ENCODE data around the gene USP5.

The USP5 gene, protein sequence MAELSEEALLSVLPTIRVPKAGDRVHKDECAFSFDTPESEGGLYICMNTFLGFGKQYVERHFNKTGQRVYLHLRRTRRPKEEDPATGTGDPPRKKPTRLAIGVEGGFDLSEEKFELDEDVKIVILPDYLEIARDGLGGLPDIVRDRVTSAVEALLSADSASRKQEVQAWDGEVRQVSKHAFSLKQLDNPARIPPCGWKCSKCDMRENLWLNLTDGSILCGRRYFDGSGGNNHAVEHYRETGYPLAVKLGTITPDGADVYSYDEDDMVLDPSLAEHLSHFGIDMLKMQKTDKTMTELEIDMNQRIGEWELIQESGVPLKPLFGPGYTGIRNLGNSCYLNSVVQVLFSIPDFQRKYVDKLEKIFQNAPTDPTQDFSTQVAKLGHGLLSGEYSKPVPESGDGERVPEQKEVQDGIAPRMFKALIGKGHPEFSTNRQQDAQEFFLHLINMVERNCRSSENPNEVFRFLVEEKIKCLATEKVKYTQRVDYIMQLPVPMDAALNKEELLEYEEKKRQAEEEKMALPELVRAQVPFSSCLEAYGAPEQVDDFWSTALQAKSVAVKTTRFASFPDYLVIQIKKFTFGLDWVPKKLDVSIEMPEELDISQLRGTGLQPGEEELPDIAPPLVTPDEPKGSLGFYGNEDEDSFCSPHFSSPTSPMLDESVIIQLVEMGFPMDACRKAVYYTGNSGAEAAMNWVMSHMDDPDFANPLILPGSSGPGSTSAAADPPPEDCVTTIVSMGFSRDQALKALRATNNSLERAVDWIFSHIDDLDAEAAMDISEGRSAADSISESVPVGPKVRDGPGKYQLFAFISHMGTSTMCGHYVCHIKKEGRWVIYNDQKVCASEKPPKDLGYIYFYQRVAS
- total RNA-seq: 64.6 to 181 (median 111) reads per million in 3 experiments

DNA sequence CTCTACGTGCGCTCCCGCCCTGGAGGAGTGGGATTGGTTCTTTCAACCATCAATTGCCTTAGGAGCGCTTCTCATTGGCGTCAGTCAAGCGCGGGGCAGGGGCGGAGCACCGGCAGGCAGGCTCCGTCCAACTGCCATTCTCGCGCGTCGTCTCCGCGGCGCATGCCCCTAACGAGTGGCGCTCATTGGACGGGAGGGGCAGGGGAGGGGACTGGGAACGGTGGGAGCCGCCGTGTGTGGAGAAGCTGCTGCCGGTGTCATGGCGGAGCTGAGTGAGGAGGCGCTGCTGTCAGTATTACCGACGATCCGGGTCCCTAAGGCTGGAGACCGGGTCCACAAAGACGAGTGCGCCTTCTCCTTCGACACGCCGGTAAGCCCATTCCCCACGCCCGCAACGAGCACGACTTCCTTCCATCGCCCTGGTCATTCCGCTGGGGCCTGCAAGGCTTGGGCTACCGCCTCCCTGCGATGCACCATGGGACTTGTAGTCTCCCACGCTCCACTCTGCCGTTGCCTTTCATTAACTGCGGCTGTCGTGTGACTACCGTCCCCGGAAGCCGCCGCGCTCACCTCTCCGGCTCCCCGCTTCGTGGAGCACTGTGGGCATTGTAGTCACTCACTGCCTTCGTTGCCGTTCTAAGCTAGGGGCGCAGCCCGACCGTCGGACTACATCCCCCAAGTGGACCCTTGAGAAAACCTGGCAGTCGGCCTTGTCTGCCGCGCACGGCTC, at the start of gene USP5:
Gene USP5 (plus strand): TSS at position 230 of the 730 bp plus-strand sequence. CDS start 30 bp downstream, at position 260.
- DNase-seq: peak; percentile 99

DNA sequence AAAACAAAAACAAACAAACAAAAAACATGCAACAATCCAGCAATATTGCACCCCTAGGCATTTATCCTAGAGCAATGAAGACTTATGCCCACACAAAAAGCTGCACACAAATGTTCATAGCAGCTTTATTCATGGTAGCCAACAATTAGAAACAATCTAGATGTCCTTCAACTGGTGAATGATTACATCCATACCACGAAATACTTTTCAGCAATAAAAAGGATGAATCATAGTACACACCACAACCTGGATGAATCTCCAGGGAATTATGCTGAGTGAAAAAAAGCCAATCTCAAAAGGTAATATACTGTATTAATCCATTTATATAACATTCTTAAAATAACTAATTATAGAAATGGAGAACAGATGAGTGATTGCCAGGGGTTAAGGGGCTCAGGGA, 44.8 kb upstream of the USP5 start:
- DNase-seq: no peak

DNA sequence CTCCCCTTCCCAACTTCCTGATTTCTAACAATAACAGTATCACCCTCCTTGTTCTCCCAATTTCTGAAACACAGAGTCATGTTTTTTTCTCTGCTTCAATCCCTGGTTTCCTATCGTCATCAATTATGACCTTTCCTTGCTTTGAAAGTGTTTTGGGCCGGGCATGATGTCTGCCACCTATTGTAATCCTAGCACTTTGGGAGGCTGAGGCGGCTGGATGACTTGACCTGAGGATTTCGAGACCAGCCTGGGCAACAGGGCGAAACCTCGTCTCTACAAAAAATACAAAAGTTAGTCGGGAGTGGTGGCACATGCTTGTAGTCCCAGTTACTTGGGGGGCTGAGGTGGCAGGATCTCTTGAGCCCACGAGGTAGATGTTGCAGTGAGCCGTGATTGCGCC, 42.9 kb upstream of the USP5 start:
- no peak for DNase-seq

DNA sequence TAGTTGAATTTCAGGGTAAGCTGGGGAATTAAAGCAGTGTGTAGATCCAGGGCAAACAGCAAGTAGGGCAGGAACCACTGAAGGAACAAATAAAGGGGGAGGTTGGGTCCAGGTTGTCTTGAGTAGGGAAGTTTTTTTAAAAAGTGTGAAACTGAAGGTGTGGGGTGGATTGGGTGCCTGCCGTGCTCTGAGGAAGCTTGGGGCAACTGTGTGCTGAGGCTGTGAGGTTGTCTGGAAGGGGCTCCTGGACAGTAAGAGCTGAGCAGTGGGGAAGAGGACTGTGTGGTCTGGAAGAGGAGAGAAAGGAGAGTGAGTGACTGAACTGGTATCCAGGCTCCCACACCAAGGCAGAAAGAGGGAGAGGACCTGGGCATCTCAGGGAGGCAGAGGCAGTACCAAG, 41.2 kb upstream of the USP5 start:
- DNase-seq: no peak

DNA sequence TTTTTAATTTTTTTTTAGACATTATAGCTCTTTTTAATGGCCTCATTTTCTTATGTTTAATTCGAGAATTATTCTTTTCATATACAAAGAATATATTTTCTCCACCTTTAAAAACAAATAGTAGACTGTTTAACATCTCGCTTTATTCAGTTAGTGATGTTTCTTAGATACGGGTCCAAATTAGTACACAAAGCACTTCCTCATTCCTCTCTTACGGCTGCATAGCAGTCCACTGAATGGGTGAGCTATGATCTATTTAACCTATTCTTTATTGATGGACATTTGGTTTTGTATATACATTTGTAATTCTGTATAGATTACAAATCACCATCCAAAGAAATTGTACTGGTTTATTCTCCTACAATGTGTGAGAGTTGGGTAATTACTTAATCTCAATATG, 38.6 kb upstream of the USP5 start:
- no peak for DNase-seq

DNA sequence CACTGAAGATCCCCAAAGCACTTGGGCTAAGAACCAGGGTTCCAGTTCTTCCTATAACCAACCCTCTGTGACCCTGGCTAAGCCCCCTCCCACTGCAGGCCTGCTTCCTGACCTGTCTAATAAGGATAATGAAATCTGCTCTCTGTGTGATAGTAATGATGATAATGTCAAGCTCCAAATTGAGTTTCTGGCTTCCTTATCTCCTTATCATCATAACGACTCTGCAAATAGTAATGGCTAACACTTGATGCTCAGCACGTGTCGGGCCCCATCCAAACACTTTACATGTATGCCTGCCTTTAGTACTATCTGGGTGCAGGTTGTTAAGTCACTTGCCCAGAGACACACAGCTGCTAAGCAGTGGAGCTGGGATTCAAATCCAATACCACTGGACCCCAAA, 35.4 kb upstream of the USP5 start:
- no peak for DNase-seq

DNA sequence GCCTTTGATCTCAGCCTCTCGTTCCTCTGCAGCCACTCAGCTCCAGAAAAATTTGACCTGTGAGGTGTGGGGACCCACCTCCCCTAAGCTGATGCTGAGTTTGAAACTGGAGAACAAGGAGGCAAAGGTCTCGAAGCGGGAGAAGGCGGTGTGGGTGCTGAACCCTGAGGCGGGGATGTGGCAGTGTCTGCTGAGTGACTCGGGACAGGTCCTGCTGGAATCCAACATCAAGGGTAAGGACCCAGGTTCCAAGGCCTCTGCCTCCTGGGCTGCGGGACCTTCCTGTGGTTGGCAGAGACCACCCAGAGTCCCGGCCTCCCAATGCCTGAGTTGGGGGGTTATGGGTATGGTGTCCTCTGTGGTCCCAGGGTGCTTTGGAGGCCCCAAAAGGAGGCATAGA, 34.9 kb upstream of the USP5 start:
- DNase-seq: no peak

DNA sequence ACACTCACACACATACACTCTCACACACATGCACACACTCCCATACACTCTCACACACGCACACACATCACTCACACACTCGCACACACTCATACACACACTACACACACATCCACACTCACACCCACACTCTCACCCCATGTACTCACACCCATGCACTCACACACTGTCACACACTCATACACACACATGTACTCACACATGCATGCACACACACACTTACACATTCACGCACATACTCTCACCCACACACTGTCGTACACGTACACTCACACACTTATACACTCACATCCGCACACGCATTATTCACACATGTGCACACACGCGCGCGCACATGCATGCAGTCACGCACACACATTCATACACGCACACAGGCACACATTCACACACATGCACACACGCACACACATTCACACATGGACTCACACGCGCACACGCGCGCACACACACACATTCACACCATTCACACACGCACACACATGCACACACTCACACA, 34.2 kb upstream of the USP5 start:
- no peak for DNase-seq

DNA sequence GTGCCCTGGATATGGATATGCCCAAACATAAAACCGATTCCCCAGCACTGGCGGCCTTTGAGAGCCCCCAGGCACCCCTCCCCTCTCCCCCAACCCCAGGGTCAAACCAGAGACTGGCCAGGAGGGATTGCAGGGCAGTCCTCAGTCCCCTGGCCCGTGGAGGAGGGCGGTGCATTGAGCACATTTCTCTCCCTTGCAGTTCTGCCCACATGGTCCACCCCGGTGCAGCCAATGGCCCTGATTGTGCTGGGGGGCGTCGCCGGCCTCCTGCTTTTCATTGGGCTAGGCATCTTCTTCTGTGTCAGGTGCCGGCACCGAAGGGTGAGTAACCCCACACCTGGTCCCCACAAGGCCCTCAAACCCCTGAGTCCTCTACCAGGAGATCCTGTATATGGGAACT, 33.7 kb upstream of the USP5 start:
- DNase-seq: no peak

DNA sequence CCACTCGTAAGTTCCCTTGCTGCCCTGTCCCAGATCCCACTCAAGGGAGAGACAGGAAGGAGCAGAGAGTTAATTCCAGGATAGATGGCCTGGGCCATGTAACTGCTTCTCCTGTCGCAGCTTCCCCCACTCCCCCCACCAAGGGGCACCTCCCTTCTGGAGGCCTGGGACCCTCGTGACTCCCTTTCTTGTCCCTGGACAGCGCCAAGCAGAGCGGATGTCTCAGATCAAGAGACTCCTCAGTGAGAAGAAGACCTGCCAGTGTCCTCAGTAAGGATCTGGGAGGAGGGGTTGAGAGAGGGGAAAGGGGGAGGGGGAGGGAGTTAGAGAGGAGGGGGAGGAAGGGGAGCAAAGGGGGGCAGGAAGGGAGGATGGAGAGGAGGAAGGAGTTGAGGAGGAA, 33.3 kb upstream of the USP5 start:
- DNase-seq: no peak

DNA sequence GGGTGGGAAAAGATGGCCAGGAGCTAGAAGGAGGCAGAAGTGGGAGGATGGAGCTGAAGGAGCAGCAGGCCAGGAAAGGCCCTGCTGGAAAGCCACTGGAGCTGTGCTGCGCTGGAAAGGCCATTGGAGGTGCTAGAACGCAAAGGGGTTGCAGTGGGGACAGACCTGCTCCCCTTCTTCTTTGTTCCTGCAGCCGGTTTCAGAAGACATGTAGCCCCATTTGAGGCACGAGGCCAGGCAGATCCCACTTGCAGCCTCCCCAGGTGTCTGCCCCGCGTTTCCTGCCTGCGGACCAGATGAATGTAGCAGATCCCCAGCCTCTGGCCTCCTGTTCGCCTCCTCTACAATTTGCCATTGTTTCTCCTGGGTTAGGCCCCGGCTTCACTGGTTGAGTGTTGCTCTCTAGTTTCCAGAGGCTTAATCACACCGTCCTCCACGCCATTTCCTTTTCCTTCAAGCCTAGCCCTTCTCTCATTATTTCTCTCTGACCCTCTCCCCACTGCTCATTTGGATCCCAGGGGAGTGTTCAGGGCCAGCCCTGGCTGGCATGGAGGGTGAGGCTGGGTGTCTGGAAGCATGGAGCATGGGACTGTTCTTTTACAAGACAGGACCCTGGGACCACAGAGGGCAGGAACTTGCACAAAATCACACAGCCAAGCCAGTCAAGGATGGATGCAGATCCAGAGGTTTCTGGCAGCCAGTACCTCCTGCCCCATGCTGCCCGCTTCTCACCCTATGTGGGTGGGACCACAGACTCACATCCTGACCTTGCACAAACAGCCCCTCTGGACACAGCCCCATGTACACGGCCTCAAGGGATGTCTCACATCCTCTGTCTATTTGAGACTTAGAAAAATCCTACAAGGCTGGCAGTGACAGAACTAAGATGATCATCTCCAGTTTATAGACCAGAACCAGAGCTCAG, 32.6 kb upstream of the USP5 start:
- DNase-seq: no peak

DNA sequence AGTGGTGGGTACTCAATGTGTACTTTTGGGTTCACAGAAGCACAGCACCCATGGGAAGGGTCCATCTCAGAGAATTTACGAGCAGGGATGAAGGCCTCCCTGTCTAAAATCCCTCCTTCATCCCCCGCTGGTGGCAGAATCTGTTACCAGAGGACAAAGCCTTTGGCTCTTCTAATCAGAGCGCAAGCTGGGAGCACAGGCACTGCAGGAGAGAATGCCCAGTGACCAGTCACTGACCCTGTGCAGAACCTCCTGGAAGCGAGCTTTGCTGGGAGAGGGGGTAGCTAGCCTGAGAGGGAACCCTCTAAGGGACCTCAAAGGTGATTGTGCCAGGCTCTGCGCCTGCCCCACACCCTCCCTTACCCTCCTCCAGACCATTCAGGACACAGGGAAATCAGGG, 31.8 kb upstream of the USP5 start:
- no peak for DNase-seq

DNA sequence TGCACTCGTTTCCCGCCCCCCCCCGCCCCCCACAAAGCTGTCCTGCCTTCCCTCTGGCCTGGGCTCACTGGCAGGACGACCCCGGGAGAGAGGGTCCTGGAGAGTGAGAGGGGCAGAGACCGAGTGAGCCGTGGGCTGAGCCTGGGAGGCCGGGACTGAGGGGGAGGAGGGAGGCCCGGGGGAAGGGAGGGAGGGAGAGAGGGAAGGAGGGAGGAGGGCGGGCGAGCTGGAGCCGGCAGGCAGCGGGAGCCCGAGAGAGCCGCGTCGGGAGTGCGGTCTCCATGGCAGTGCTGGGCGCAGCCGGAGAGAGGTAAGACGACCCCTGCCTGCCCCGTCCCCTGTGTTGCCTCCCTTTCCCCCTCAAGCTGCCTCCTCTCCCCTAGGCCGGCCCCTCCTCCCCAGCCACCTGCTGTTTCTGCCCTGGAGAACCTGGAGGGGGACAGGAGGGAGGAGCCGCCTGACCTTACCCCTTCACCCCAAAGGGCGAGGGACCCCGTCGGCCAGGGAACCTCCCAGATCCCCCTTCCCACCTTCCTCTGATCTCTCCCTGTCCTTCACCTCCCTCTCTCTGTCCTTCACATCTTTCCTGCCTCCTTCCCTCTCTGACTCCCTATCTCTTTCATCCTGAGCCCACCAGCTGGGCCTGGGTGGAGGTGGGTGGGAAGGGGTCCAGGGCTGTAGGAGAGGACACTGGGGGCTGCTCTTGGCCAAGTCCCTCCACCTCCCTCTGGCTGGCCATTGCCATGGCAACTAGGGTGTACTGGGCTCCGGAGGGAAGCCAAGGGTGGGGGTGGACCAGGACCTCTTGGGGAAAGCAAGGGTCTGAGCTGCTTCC, 30.1 kb upstream of the USP5 start, which contains the start of gene GPR162:
Gene GPR162 (plus strand): TSS at position 231 of the 835 bp plus-strand sequence. CDS start 2,078 bp downstream, outside the sequence.
- no peak for DNase-seq

DNA sequence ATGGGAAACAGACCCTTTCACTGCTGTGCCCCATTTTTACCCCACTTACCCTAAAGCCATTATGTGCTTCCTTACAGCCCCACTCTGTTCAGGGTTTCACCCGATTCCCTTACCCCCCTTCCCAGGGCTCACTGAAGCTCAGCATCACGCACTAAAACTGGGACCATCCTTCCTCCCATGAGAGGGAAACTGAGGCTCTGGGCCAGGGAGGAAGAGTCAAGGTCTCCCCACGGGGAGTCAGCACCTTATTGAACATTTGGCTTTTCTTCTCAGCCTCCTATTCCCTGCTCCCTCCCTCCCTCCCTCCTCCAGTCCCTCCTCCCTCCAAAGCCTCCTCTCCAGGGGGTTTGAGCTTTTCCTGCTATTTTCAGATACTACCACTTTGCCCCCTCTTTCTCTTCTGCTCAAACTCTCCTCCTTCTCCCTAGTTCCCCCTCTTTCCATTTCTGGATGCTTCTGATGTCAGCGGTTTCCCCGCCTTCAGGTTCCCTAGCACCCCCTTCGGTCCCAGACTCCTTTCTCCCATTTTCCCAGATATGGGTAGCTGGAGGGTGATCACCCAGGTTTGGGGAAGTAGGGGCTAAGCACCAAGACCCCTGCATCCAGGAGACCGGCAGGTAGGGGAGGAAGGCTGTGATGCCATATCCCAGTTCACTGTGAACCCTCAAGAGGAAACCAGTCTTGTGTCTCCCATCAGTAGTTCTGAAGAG, 29.4 kb upstream of the USP5 start:
- DNase-seq: no peak

DNA sequence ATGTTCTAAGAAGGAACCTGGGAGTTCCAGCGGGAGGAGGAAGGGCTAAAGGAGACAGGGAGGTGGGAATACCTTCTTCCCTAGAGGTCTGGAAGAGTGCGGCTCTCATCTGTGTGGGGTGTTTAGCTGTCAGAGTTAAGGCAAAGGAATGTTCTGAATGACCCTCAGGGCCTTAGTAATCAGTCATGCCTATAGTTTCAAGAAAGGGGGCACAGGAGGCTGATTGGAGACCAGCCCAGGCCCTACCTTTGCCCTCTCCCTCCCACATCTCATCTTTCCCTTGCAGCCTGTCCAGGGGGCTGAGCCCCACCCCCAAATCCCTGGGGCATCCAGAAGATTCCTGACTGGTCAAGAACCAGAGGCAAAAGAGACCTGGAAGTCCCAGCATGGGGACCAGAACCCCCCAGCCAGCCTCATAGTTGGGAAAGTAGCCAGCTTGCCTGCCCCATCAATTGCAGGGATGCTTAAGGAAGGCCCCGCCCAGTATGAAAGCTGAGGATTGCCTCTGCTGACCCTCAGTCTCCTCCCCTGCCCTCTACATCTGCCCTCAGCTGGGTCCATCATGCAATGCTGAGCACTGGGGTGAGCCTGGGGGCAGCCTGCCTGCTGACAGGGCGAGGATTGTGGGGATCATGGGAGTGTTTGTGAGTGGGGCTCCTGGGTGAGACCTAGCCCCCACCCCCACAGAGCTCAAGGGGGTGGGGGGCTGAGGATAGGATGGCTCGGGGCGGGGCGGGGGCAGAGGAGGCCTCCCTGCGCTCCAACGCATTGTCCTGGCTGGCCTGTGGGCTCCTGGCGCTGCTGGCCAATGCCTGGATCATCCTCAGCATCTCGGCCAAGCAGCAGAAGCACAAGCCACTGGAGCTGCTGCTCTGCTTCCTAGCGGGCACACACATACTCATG, 28.5 kb upstream of the USP5 start:
- no peak for DNase-seq

DNA sequence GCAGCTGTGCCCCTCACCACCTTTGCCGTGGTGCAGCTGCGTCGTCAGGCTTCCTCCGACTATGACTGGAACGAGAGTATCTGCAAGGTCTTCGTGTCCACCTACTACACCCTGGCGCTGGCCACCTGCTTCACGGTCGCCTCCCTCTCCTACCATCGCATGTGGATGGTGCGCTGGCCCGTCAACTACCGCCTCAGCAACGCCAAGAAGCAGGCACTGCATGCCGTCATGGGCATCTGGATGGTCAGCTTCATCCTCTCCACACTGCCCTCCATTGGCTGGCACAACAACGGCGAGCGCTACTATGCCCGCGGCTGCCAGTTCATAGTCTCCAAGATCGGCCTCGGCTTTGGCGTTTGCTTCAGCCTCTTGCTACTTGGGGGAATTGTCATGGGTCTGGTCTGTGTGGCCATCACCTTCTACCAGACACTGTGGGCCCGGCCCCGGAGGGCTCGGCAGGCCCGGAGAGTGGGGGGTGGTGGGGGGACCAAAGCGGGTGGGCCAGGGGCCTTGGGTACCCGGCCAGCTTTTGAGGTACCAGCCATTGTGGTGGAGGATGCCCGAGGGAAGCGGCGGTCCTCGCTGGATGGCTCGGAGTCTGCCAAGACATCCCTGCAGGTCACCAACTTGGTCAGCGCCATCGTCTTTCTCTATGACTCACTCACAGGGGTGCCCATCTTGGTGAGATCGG, 27.7 kb upstream of the USP5 start:
- DNase-seq: no peak

DNA sequence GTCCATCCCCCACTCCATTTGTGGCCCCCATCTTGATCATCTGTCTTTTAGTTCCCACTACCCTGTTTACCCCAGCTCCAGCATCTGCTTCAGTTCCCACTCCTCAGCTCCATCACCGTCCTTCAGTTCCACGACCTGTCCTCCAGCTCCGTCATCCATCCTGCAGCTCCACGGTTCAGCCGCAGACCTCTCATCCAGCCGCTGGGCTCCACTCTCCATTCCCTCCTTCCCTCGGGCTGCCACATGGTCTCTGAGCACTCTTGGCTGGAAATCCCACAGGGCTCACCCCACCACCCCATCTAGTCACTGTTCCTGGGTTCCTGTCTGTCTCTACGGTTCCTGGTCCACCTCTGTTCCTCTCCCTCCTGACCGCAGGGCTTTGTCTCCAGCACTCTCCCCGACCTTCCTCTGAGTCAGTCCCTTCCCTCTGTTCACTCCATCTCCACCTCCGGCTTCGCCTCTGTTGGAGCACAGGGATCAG, 27.0 kb upstream of the USP5 start:
- no peak for DNase-seq
